NCI-H2107 treated with DMSO at 0.1 percent for 48 hours (cell line): ENCODE measurements around the gene TPI1.

ENCODE experiments used
- DNase-seq: peaks from one replicate; lab custom pipeline; 2025; ENCODE audit not compliant: unreplicated experiment; lab: John Stamatoyannopoulos, UW

The TPI1 gene

GRCh38 chr12:6867413-6868210, at the start of gene TPI1:
Gene TPI1, plus strand, starts transcription at chr12:6867531. Its CDS starts 36 bp downstream, at chr12:6867567.
- DNase-seq = peak; percentile 64

DNA sequence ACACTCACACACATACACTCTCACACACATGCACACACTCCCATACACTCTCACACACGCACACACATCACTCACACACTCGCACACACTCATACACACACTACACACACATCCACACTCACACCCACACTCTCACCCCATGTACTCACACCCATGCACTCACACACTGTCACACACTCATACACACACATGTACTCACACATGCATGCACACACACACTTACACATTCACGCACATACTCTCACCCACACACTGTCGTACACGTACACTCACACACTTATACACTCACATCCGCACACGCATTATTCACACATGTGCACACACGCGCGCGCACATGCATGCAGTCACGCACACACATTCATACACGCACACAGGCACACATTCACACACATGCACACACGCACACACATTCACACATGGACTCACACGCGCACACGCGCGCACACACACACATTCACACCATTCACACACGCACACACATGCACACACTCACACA, 49.6 kb upstream of the TPI1 start:
- no peak for DNase-seq

GRCh38 chr12:6818222-6818621, 49.1 kb upstream of the TPI1 start:
- DNase-seq = no peak

GRCh38 chr12:6818645-6819044, 48.7 kb upstream of the TPI1 start:
- DNase-seq = no peak

DNA sequence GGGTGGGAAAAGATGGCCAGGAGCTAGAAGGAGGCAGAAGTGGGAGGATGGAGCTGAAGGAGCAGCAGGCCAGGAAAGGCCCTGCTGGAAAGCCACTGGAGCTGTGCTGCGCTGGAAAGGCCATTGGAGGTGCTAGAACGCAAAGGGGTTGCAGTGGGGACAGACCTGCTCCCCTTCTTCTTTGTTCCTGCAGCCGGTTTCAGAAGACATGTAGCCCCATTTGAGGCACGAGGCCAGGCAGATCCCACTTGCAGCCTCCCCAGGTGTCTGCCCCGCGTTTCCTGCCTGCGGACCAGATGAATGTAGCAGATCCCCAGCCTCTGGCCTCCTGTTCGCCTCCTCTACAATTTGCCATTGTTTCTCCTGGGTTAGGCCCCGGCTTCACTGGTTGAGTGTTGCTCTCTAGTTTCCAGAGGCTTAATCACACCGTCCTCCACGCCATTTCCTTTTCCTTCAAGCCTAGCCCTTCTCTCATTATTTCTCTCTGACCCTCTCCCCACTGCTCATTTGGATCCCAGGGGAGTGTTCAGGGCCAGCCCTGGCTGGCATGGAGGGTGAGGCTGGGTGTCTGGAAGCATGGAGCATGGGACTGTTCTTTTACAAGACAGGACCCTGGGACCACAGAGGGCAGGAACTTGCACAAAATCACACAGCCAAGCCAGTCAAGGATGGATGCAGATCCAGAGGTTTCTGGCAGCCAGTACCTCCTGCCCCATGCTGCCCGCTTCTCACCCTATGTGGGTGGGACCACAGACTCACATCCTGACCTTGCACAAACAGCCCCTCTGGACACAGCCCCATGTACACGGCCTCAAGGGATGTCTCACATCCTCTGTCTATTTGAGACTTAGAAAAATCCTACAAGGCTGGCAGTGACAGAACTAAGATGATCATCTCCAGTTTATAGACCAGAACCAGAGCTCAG, 48.0 kb upstream of the TPI1 start:
- no peak for DNase-seq

DNA sequence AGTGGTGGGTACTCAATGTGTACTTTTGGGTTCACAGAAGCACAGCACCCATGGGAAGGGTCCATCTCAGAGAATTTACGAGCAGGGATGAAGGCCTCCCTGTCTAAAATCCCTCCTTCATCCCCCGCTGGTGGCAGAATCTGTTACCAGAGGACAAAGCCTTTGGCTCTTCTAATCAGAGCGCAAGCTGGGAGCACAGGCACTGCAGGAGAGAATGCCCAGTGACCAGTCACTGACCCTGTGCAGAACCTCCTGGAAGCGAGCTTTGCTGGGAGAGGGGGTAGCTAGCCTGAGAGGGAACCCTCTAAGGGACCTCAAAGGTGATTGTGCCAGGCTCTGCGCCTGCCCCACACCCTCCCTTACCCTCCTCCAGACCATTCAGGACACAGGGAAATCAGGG, 47.2 kb upstream of the TPI1 start:
- DNase-seq = no peak

DNA sequence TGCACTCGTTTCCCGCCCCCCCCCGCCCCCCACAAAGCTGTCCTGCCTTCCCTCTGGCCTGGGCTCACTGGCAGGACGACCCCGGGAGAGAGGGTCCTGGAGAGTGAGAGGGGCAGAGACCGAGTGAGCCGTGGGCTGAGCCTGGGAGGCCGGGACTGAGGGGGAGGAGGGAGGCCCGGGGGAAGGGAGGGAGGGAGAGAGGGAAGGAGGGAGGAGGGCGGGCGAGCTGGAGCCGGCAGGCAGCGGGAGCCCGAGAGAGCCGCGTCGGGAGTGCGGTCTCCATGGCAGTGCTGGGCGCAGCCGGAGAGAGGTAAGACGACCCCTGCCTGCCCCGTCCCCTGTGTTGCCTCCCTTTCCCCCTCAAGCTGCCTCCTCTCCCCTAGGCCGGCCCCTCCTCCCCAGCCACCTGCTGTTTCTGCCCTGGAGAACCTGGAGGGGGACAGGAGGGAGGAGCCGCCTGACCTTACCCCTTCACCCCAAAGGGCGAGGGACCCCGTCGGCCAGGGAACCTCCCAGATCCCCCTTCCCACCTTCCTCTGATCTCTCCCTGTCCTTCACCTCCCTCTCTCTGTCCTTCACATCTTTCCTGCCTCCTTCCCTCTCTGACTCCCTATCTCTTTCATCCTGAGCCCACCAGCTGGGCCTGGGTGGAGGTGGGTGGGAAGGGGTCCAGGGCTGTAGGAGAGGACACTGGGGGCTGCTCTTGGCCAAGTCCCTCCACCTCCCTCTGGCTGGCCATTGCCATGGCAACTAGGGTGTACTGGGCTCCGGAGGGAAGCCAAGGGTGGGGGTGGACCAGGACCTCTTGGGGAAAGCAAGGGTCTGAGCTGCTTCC, 45.5 kb upstream of the TPI1 start, which contains the start of gene GPR162:
Gene GPR162 (plus strand): TSS at position 231 of the 835 bp plus-strand sequence. CDS start 2,078 bp downstream, outside the sequence.
- DNase-seq = peak; percentile 43

DNA sequence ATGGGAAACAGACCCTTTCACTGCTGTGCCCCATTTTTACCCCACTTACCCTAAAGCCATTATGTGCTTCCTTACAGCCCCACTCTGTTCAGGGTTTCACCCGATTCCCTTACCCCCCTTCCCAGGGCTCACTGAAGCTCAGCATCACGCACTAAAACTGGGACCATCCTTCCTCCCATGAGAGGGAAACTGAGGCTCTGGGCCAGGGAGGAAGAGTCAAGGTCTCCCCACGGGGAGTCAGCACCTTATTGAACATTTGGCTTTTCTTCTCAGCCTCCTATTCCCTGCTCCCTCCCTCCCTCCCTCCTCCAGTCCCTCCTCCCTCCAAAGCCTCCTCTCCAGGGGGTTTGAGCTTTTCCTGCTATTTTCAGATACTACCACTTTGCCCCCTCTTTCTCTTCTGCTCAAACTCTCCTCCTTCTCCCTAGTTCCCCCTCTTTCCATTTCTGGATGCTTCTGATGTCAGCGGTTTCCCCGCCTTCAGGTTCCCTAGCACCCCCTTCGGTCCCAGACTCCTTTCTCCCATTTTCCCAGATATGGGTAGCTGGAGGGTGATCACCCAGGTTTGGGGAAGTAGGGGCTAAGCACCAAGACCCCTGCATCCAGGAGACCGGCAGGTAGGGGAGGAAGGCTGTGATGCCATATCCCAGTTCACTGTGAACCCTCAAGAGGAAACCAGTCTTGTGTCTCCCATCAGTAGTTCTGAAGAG, 44.8 kb upstream of the TPI1 start:
- DNase-seq = no peak

GRCh38 chr12:6823182-6824084, 43.9 kb upstream of the TPI1 start:
- DNase-seq = no peak

- no peak for DNase-seq
Observed at GRCh38 chr12:6824085-6824775, 43.1 kb upstream of the TPI1 start.

- DNase-seq = no peak
Observed at GRCh38 chr12:6824901-6825381, 42.4 kb upstream of the TPI1 start.

GRCh38 chr12:6825398-6826124, 41.8 kb upstream of the TPI1 start:
- DNase-seq = peak; percentile 80

GRCh38 chr12:6826125-6826733, 41.1 kb upstream of the TPI1 start:
- DNase-seq = no peak

DNA sequence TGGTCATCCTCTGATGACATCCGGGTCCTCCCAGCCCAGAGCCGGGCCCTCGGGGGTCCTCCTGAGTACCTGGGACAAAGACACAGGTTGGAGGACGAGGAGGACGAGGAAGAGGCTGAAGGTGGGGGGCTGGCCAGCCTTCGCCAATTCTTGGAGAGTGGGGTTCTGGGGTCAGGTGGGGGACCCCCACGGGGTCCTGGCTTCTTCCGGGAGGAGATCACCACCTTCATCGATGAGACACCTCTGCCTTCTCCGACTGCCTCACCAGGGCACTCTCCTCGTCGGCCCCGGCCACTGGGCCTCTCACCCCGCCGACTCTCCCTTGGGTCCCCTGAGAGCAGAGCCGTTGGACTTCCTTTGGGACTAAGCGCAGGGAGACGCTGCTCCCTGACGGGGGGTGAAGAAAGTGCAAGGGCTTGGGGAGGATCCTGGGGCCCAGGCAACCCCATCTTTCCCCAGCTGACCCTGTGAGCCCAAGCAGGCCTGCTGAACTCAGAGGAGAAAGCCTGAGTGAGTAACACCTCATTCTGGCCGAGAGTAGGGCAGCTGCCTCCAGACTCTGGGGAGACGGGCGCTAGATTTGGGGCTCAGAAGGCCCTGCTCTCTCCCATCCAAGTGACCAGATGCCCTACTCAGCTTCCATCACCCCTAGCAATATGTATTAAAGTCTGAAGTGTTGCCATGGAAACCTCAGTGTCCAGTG, 40.4 kb upstream of the TPI1 start:
- DNase-seq = no peak

GRCh38 chr12:6827437-6827911, 39.9 kb upstream of the TPI1 start:
- peak; percentile 62 for DNase-seq

DNA sequence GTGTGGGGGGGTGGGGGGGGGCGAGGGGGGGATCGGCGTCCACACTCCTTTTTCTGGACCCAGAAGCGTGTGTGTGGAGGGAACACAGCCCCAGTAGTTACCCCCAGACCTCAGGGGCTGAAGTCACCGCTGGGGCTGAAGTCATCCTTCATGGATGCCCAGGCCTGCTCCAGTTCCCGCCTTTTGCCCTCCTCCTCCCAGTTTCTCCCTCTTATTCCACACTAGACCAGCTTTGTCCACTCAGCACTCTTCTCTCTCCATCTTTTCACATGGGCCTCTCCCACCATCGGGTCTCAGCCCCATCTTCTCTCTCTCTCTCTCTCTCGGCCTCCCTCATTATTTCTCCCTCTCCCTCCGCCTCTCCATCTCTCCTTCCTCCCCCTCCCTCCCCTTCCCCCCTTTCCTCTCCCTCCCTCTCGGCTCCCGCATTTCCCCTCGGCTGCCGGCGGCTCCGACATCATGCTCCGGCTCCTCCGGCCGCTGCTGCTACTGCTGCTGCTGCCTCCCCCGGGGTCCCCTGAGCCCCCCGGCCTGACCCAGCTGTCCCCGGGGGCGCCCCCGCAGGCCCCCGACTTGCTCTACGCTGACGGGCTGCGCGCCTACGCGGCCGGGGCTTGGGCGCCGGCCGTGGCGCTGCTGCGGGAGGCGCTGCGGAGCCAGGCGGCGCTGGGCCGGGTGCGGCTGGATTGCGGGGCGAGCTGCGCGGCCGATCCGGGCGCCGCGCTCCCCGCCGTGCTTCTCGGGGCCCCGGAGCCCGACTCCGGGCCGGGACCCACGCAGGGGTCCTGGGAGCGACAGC, 39.1 kb upstream of the TPI1 start, which contains the start of gene P3H3:
Gene P3H3 (plus strand): TSS at position 426 of the 799 bp plus-strand sequence. CDS start 34 bp downstream, at position 460.
- no peak for DNase-seq
